Ramos (cell line): Measurements from ENCODE around the gene OR2T3.
"Not testable (repeated sequence)": the region's sequence is repeated elsewhere in the genome, so short reads cannot be mapped to it uniquely, and the experiment has no call there.

Experiments used
- in situ Hi-C: fragments of 300-500 bp; cut with MboI; formaldehyde crosslinking; loops from one replicate; pipeline ENCODE4 v1.14.3; 2022; ENCODE audit warnings: low sequenced_read_pairs; ENCODE audit not compliant: unreplicated experiment

OR2T3 gene

GRCh38 chr1:248459117-248459516 lies 14.0 kb upstream of the OR2T3 start:
- in situ Hi-C loops = not testable (repeated sequence)

- in situ Hi-C loops = no loop called here
These were observed 2.0 kb upstream of the OR2T3 start for GRCh38 chr1:248471154-248471553.

GRCh38 chr1:248472111-248472510 lies 1.0 kb upstream of the OR2T3 start:
- in situ Hi-C loops = not testable (repeated sequence)

- in situ Hi-C loops = not testable (repeated sequence)
These were observed 2.5 kb downstream of the OR2T3 start for GRCh38 chr1:248475660-248476059.

- in situ Hi-C loops = not testable (repeated sequence)
These were observed 8.8 kb downstream of the OR2T3 start for GRCh38 chr1:248481686-248482579.

GRCh38 chr1:248488289-248488688 lies 15.1 kb downstream of the OR2T3 start, which contains the start of gene OR2T5:
TSS of gene OR2T5 (plus strand) at chr1:248488589. CDS start at chr1:248488589, 0 bp downstream.
- in situ Hi-C loops = not testable (repeated sequence)

GRCh38 chr1:248496661-248497060 lies 23.5 kb downstream of the OR2T3 start:
- in situ Hi-C loops = not testable (repeated sequence)

GRCh38 chr1:248500305-248501035 lies 27.3 kb downstream of the OR2T3 start:
- in situ Hi-C loops = not testable (repeated sequence)

GRCh38 chr1:248507773-248508172 lies 34.6 kb downstream of the OR2T3 start, which contains the start of gene OR2G6:
TSS of gene OR2G6 (plus strand) at chr1:248508073. CDS start at chr1:248521647, 13,574 bp downstream.
- in situ Hi-C loops = not testable (repeated sequence)

- in situ Hi-C loops = not testable (repeated sequence)
These were observed 37.1 kb downstream of the OR2T3 start for GRCh38 chr1:248510217-248510616.

GRCh38 chr1:248521856-248522255 lies 48.7 kb downstream of the OR2T3 start:
- in situ Hi-C loops = no loop called here
